ENCODE measurements around the gene MYOG. TPM values are rescaled to one million over a fixed set of nuclear protein-coding genes. Genes with fewer than 3 reads are reported as not detected.

Gene MYOG
- total RNA-seq, 1 experiment from 2014 or later, result not detected

- Histone ChIP-seq H4K20me1 (ENCODE audit: low read length) (no peaks in the 10 kb centered on the region), H3K4me1 (ENCODE audit: insufficient read depth, low read length) (no peaks in the 10 kb centered on the region), H3K9me2 (replicated peaks; ENCODE audit: low read length) (no peaks in the 10 kb centered on the region), H3K9ac (ENCODE audit: low read length) (no peak overlapping the region), H3K9me3 (ENCODE audit: low read length) (no peaks in the 10 kb centered on the region), H2AFZ (ENCODE audit: low read length) (no peak overlapping the region), H3K4me3 (ENCODE audit: low read length) (no peak overlapping the region), H3K27me3 (ENCODE audit: low read length) (0 out of 2 replicates have a peak, but pooled peaks cover 3% of the 10 kb centered on the region), H3K27ac (ENCODE audit: low read length) (no peak overlapping the region), H3K79me2 (ENCODE audit: low read length) (no peaks in the 10 kb centered on the region), H3K4me2 (ENCODE audit: low read length) (no peak overlapping the region), H3K36me3 (ENCODE audit: low read depth, low read length) (no peaks in the 10 kb centered on the region), H3F3A (ENCODE audit: low read length, unreplicated experiment) (no peaks in the 10 kb centered on the region)
- no TSS peak for BruUV-seq (replicated peaks)
- POLR2A ChIA-PET (ENCODE audit: unreplicated experiment), result no interaction called here
- TF ChIP-seq EZH2 (IDR thresholded peaks at IDR 0.05; ENCODE audit: low read length, unreplicated experiment) (no peak), CTCF (conservative IDR thresholded peaks at IDR 0.05; ENCODE audit: low read depth, low read length) (no peak), EZH2phosphoT487 (IDR thresholded peaks at IDR 0.05; ENCODE audit: borderline replicate concordance, low read length) (no peak)
- intact Hi-C loops (cut with micrococcal nuclease), result no loop called here
- CTCF ChIA-PET, result no interaction called here
- ATAC-seq (no peak), DNase-seq (no peak)
These were observed 33.2 kb downstream of the MYOG start for GRCh38 chr1:203052601-203053000.

DNA sequence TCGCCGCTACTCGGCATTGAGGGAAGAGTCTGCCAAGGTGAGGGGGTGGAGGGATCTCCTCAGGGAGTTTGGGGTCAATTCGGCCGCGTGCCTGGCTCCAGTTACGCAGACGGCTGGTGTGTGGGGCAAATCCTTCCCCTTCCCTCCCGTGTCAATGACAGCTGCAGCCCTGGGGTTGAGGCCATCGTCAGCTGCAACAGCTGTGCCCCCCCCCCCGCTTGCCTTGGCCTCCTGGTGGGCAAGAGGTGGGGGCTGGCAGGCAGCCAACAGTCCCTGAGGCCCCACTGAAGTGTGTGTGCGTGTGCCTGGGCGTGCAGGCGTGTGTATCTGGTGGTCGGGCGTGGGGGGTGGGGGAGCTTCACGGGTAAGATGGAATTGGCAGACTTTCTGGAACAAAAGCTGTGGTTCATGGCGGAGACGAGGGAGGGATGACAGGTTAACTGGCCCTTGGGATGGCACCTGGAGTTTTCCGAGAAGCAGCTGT is 33.9 kb downstream of the MYOG start:
- Histone ChIP-seq H3K27ac (ENCODE audit: low read length) (no peak overlapping the region), H3K4me3 (ENCODE audit: low read length) (no peak overlapping the region), H3K27me3 (ENCODE audit: low read length) (no peaks in the 10 kb centered on the region), H3K9ac (ENCODE audit: low read length) (no peak overlapping the region), H3K9me2 (replicated peaks; ENCODE audit: low read length) (no peaks in the 10 kb centered on the region), H3K4me1 (ENCODE audit: insufficient read depth, low read length) (peaks cover 6% of the 10 kb centered on the region; the same call in 1 of the 2 replicates), H2AFZ (ENCODE audit: low read length) (no peak overlapping the region), H3K4me2 (ENCODE audit: low read length) (no peak overlapping the region), H3K9me3 (ENCODE audit: low read length) (no peaks in the 10 kb centered on the region), H3K79me2 (ENCODE audit: low read length) (no peaks in the 10 kb centered on the region), H3K36me3 (ENCODE audit: low read depth, low read length) (no peaks in the 10 kb centered on the region), H4K20me1 (ENCODE audit: low read length) (no peaks in the 10 kb centered on the region), H3F3A (ENCODE audit: low read length, unreplicated experiment) (no peaks in the 10 kb centered on the region)
- ChIA-PET POLR2A (ENCODE audit: unreplicated experiment) (no interaction called here), CTCF (no interaction called here)
- intact Hi-C loops (cut with micrococcal nuclease), result no loop called here
- TF ChIP-seq EZH2phosphoT487 (IDR thresholded peaks at IDR 0.05; ENCODE audit: borderline replicate concordance, low read length) (no peak), EZH2 (IDR thresholded peaks at IDR 0.05; ENCODE audit: low read length, unreplicated experiment) (no peak), CTCF (conservative IDR thresholded peaks at IDR 0.05; ENCODE audit: low read depth, low read length) (no peak)
- ATAC-seq (no peak), DNase-seq (no peak)
- BruUV-seq (replicated peaks), result no TSS peak

DNA sequence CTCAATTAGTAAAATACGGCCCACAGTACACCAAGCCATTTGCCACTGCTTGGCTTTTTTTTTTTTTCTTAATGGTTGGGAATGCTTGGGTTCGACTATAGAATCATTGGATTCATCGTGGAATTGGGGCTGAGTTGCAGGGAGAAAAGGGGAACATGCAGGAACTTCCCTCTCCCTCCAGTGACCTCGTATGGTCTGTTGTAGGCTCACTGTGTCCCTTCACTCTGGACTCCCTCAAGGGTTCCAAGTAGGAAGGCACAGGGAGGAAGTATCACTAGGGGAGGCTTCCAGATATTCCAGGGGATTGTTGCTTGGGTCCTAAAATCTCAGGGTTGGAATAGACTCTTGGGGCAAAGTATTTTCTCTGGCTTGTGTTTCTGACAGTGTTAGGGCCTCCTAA is 35.0 kb downstream of the MYOG start:
- Histone ChIP-seq H3K36me3 (ENCODE audit: low read depth, low read length) (no peaks in the 10 kb centered on the region), H3K4me1 (ENCODE audit: insufficient read depth, low read length) (peaks cover 7% of the 10 kb centered on the region; the same call in 1 of the 2 replicates), H3K27me3 (ENCODE audit: low read length) (no peaks in the 10 kb centered on the region), H3K9ac (ENCODE audit: low read length) (no peak overlapping the region), H3K4me3 (ENCODE audit: low read length) (no peak overlapping the region), H3K79me2 (ENCODE audit: low read length) (no peaks in the 10 kb centered on the region), H4K20me1 (ENCODE audit: low read length) (no peaks in the 10 kb centered on the region), H3F3A (ENCODE audit: low read length, unreplicated experiment) (no peaks in the 10 kb centered on the region), H3K9me2 (replicated peaks; ENCODE audit: low read length) (no peaks in the 10 kb centered on the region), H3K27ac (ENCODE audit: low read length) (no peak overlapping the region), H2AFZ (ENCODE audit: low read length) (no peak overlapping the region), H3K4me2 (ENCODE audit: low read length) (no peak overlapping the region), H3K9me3 (ENCODE audit: low read length) (no peaks in the 10 kb centered on the region)
- no TSS peak for BruUV-seq (replicated peaks)
- ChIA-PET CTCF (no interaction called here), POLR2A (ENCODE audit: unreplicated experiment) (no interaction called here)
- DNase-seq (no peak), ATAC-seq (no peak)
- TF ChIP-seq EZH2phosphoT487 (IDR thresholded peaks at IDR 0.05; ENCODE audit: borderline replicate concordance, low read length) (no peak), EZH2 (IDR thresholded peaks at IDR 0.05; ENCODE audit: low read length, unreplicated experiment) (no peak)
- intact Hi-C loops (cut with micrococcal nuclease), result no loop called here
